Measurements from ENCODE around the gene ASIC3. TPM values are rescaled to one million over a fixed set of nuclear protein-coding genes. Genes with fewer than 3 reads are reported as not detected.

The ASIC3 gene
- total and polyA plus RNA-seq, 8 donors = 0.29 to 25.9 (median 3.2) TPM

DNA sequence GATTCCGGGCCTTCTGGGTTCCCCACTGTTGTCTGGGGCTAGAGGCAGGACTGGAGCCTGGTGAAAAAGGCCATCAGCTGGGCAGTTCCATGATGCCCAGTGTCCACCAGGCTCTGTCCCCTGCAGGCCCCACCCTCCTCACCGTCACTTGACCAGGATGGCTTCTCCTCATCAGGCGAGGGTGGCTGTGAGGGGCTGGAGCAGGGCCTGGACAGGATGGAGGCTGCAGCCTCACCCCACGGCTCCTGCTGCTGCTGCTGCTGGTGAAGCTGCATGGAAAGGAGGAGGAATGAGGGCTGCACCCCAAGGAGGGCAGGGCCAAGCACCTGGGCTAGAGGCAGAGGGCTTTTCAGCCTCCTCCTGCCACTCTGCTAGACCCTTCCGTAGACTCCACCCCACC is 32.4 kb upstream of the ASIC3 start:
- H3K27me3 ChIP-seq = peaks cover 0 to 99% (median 49%) of the 10 kb centered on the region in 3 donors

DNA sequence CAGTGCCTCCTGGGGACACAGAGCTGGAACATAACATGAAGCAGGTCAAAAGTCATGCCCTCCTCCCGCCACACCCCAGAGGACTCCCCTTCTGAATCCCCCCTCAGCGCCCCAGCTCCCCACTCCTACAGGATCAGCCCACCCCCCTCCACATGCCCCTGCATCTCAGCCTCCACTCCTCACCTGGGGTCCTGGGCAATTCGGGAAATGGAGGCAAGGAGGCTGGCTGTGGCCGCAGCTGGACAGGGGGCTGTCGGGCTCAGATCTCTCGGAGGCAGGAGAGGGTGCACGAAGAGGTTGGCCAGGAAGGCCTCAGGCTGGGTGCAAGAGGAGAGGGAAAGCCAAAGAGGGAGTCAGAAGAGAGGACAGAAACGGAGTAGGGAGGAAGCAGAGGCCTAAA is 31.8 kb upstream of the ASIC3 start:
- no peaks in the 10 kb centered on the region for H3K36me3 ChIP-seq
- peaks cover 0 to 99% (median 49%) of the 10 kb centered on the region in 3 donors for H3K27me3 ChIP-seq
- intact Hi-C loops (cut with DNase I; ENCODE audit: low total_unique reads) = no loop called here
- 82 to 94% (median 89%) methylated on average over 8 of the region's 8 CpGs for WGBS, 5 donors
- no peak for TF ChIP-seq POLR2A (IDR thresholded peaks at IDR 0.05)
- TF ChIP-seq EP300 (IDR thresholded peaks at IDR 0.05) = no peak
- no peak for TF ChIP-seq CTCF (IDR thresholded peaks at IDR 0.05)
- no peak for TF ChIP-seq POLR2AphosphoS5 (IDR thresholded peaks at IDR 0.05)
- no peaks in the 10 kb centered on the region for H3K9me3 ChIP-seq
- H3K27ac ChIP-seq = no peak overlapping the region
- H3K4me1 ChIP-seq = peaks cover 32 to 49% (median 38%) of the 10 kb centered on the region in 4 donors
- H3K4me3 ChIP-seq = no peak overlapping the region
- no peak for DNase-seq

More for the DNA sequence above, 32.4 kb upstream of the ASIC3 start:
- no peaks in the 10 kb centered on the region for H3K36me3 ChIP-seq
- WGBS, 5 donors = 76 to 94% (median 84%) methylated on average over 5 of the region's 5 CpGs
- no peaks in the 10 kb centered on the region for H3K9me3 ChIP-seq
- H3K4me3 ChIP-seq = no peak overlapping the region
- DNase-seq = no peak
- intact Hi-C loops (cut with DNase I; ENCODE audit: low total_unique reads) = no loop called here
- peaks cover 32 to 52% (median 39%) of the 10 kb centered on the region in 4 donors for H3K4me1 ChIP-seq
- H3K27ac ChIP-seq = no peak overlapping the region
- TF ChIP-seq CTCF (IDR thresholded peaks at IDR 0.05) (no peak), EP300 (IDR thresholded peaks at IDR 0.05) (no peak), POLR2AphosphoS5 (IDR thresholded peaks at IDR 0.05) (no peak), POLR2A (IDR thresholded peaks at IDR 0.05) (no peak)

GRCh38 chr7:151016942-151017341 is 31.4 kb upstream of the ASIC3 start:
- no peak for TF ChIP-seq CTCF (IDR thresholded peaks at IDR 0.05)
- TF ChIP-seq POLR2AphosphoS5 (IDR thresholded peaks at IDR 0.05) = no peak
- TF ChIP-seq EP300 (IDR thresholded peaks at IDR 0.05) = no peak
- no peak for TF ChIP-seq POLR2A (IDR thresholded peaks at IDR 0.05)
- Histone ChIP-seq H3K4me3 (no peak overlapping the region), H3K4me1 (peaks cover 32 to 45% (median 38%) of the 10 kb centered on the region in 4 donors), H3K27me3 (peaks cover 0 to 98% (median 49%) of the 10 kb centered on the region in 3 donors), H3K36me3 (no peaks in the 10 kb centered on the region), H3K27ac (no peak overlapping the region), H3K9me3 (no peaks in the 10 kb centered on the region)
- no peak for DNase-seq
- intact Hi-C loops (cut with DNase I; ENCODE audit: low total_unique reads) = no loop called here
- 87 to 93% (median 92%) methylated on average over 15 of the region's 15 CpGs for WGBS, 5 donors

GRCh38 chr7:151017370-151017952 is 30.9 kb upstream of the ASIC3 start:
- Histone ChIP-seq H3K36me3 (no peaks in the 10 kb centered on the region), H3K4me1 (peaks cover 32 to 40% (median 36%) of the 10 kb centered on the region in 4 donors), H3K4me3 (peak overlapping the region in 1 of 4 donors; percentile 41), H3K27me3 (peaks cover 0 to 93% (median 47%) of the 10 kb centered on the region in 3 donors), H3K9me3 (no peaks in the 10 kb centered on the region), H3K27ac (no peak overlapping the region)
- intact Hi-C loops (cut with DNase I; ENCODE audit: low total_unique reads) = no loop called here
- DNase-seq = no peak
- 41 to 56% (median 51%) methylated on average over 13 of the region's 13 CpGs for WGBS, 5 donors
- no peak for TF ChIP-seq EP300 (IDR thresholded peaks at IDR 0.05)

DNA sequence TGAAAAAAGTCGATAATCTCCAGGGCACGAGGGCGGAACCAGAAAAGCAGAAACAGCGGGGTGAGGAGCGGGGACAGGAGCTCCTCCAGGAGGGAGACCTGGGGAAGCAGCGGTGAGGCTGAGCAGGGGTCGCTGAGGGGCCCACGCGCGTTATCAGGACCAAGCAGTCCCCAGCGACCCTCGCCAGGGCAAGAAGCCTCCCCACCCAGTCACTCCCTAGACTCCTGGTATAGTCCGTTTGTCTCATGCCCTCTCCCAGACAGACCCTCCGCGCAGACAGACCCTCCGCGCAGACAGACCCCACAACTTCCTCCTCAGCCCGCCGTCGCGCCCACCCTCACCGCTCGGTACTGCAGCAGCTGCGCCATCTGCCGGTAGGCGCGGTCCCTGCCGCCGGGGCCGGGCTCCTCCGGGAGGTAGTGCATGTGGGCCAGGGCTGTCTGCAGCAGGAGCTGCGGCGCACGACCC is 30.3 kb upstream of the ASIC3 start:
- no peak for TF ChIP-seq POLR2A (IDR thresholded peaks at IDR 0.05)
- TF ChIP-seq CTCF (IDR thresholded peaks at IDR 0.05) = peak in 5 of 7 experiments; percentile 54 to 93 (median 93)
- TF ChIP-seq EP300 (IDR thresholded peaks at IDR 0.05) = no peak
- no peak for TF ChIP-seq POLR2AphosphoS5 (IDR thresholded peaks at IDR 0.05)
- DNase-seq = peak; percentile 70 to 91
- Histone ChIP-seq H3K4me1 (peaks cover 30 to 34% (median 32%) of the 10 kb centered on the region in 4 donors), H3K27ac (no peak overlapping the region), H3K36me3 (no peaks in the 10 kb centered on the region), H3K27me3 (peaks cover 0 to 87% (median 42%) of the 10 kb centered on the region in 3 donors), H3K9me3 (no peaks in the 10 kb centered on the region), H3K4me3 (peak overlapping the region; percentile 20 to 41 (median 33))
- intact Hi-C loops (cut with DNase I; ENCODE audit: low total_unique reads) = no loop called here
- WGBS, 5 donors = 6 to 16% (median 9%) methylated on average over 13 to 34 of the region's 34 CpGs

All from stomach (tissue), 9 donors.